Activated T-cell treated with anti-CD3 and anti-CD28 coated beads, Interleukin-2, amount 50 U/mL, for 4 hours (primary cell): ENCODE results near the gene ZNF8. TPM values are rescaled to one million over a fixed set of nuclear protein-coding genes. Genes with fewer than 3 reads are reported as not detected.

Experiments
- total RNA-seq, 3 donors: library from RNA; stranded (reverse); gene quantifications; one replicate each; pipeline ENCODE4 v1.2.1, GENCODE V29; 2021

The ZNF8 gene
- total RNA-seq, 3 donors from 2014 or later: 3.3 to 3.5 (median 3.4) TPM

Other genes with a start within 250 kb of the ZNF8 start
- not detected for gene ZSCAN1, start 244.9 kb upstream of the ZNF8 start, total RNA-seq
- gene ZNF135, start 219.7 kb upstream of the ZNF8 start, total RNA-seq: under 1 TPM; 0.27 to 0.48 (median 0.37) TPM
- 10 to 100 TPM in 1 of 3 donors, 1 to 10 TPM in 2; 7.6 to 11.7 (median 9.5) TPM for gene ZSCAN18, start 180.7 kb upstream of the ZNF8 start, total RNA-seq
- 1 to 10 TPM; 6.3 to 8.4 (median 7.0) TPM for gene ZNF329, start 128.2 kb upstream of the ZNF8 start, total RNA-seq
- 10 to 100 TPM; 17.3 to 26.6 (median 18.4) TPM for gene ZNF274, start 95.9 kb upstream of the ZNF8 start, total RNA-seq
- 10 to 100 TPM; 41.6 to 43.8 (median 41.6) TPM for gene ZNF544, start 50.0 kb upstream of the ZNF8 start, total RNA-seq
- 100 to 1,000 TPM; 117 TPM for gene ERVK3-1, start 26.4 kb downstream of the ZNF8 start, total RNA-seq
- 1 to 10 TPM; 3.0 to 4.3 (median 3.6) TPM for gene ZSCAN22, start 48.0 kb downstream of the ZNF8 start, total RNA-seq
- gene A1BG, start 74.5 kb downstream of the ZNF8 start, total RNA-seq: 10 to 100 TPM in 2 of 3 donors, 1 to 10 TPM in 1; 9.0 to 12.0 (median 11.5) TPM
- gene ZNF497, start 83.8 kb downstream of the ZNF8 start, total RNA-seq: under 1 TPM; 0.55 to 0.99 (median 0.98) TPM
- gene ZNF837, start 102.1 kb downstream of the ZNF8 start, total RNA-seq: 1 to 10 TPM; 1.2 to 2.1 (median 1.8) TPM
- gene RPS5, start 108.3 kb downstream of the ZNF8 start, total RNA-seq: 1,000 to 10,000 TPM; 2,106 to 2,287 (median 2,120) TPM
- gene RNF225, start 116.7 kb downstream of the ZNF8 start, total RNA-seq: 1 to 10 TPM; 2.5 to 3.2 (median 2.5) TPM
- gene ZNF584, start 129.7 kb downstream of the ZNF8 start, total RNA-seq: 10 to 100 TPM; 17.8 to 20.5 (median 20.3) TPM
- 1 to 10 TPM; 1.0 to 1.8 (median 1.8) TPM for gene ZNF132, start 161.2 kb downstream of the ZNF8 start, total RNA-seq
- 10 to 100 TPM; 10.7 to 13.3 (median 11.3) TPM for gene ZNF324B, start 172.7 kb downstream of the ZNF8 start, total RNA-seq
- gene ZNF324, start 188.1 kb downstream of the ZNF8 start, total RNA-seq: 10 to 100 TPM; 16.1 to 18.0 (median 16.4) TPM
- 1 to 10 TPM; 5.3 to 6.4 (median 6.0) TPM for gene ZNF446, start 197.4 kb downstream of the ZNF8 start, total RNA-seq
- gene SLC27A5, start 233.0 kb downstream of the ZNF8 start, total RNA-seq: 10 to 100 TPM; 12.6 to 19.8 (median 19.5) TPM
- gene ZBTB45, start 240.9 kb downstream of the ZNF8 start, total RNA-seq: 10 to 100 TPM; 15.4 to 16.7 (median 16.1) TPM